WTC11 (cell line): ENCODE results near the gene WDSUB1. TPM values are rescaled to one million over a fixed set of nuclear protein-coding genes. Genes with fewer than 3 reads are reported as not detected.

Source experiments
- ATAC-seq: fragments of 200-7000 bp; cut with Tn5 transposase; 2 replicates; pipeline ENCODE4 v1.10.0; 2021; ENCODE audit warnings: mild to moderate bottlenecking, moderate library complexity
- CTCF ChIA-PET: fragments of 300-600 bp; sonication (Branson Sonifier 250); formaldehyde crosslinking; loops from one replicate; lab custom pipeline; 2021; ENCODE audit warnings: antibody characterized with exemption; lab: Charles Lee
- POLR2A ChIA-PET: fragments of 350-600 bp; sonication (Branson Sonifier 250); formaldehyde crosslinking; loops from one replicate; lab custom pipeline; 2021; ENCODE audit warnings: antibody characterized with exemption; lab: Charles Lee
- DNase-seq: peaks from one replicate; pipeline ENCODE4 v3.0.0; 2021; ENCODE audit warnings: low spot score
- H3K27ac Mint-ChIP-seq: 2 replicates; pipeline ENCODE4 v1.8.0; 2021; ENCODE audit warnings: mixed read lengths
- H3K27me3 Mint-ChIP-seq: 2 replicates; pipeline ENCODE4 v1.8.0; 2021; ENCODE audit warnings: low read depth, mild to moderate bottlenecking, moderate library complexity, mixed read lengths
- H3K36me3 Mint-ChIP-seq: 2 replicates; pipeline ENCODE4 v1.8.0; 2021; ENCODE audit warnings: mixed read lengths
- H3K4me1 Mint-ChIP-seq: 2 replicates; pipeline ENCODE4 v1.8.0; 2022; ENCODE audit warnings: mixed read lengths
- H3K4me3 Mint-ChIP-seq: 2 replicates; pipeline ENCODE4 v1.8.0; 2021; ENCODE audit warnings: mild to moderate bottlenecking, moderate library complexity, mixed read lengths
- H3K9me3 Mint-ChIP-seq: 2 replicates; pipeline ENCODE4 v1.8.0; 2021; ENCODE audit warnings: mixed read lengths
- AR ChIP-seq: fragments of 250-450 bp; sonication (Bioruptor Pico); IDR thresholded peaks from 2 replicates; pipeline ENCODE4 v1.9.0; 2021; ENCODE audit warnings: mild to moderate bottlenecking
- ARID4B ChIP-seq: sonication (generic); formaldehyde crosslinking; IDR thresholded peaks from 2 replicates; pipeline ENCODE4 v1.8.0; 2023; ENCODE audit warnings: missing genetic modification reagents, mild to moderate bottlenecking, borderline replicate concordance
- CBFB ChIP-seq: sonication (generic); formaldehyde crosslinking; IDR thresholded peaks from 2 replicates; pipeline ENCODE4 v1.8.1; 2022; ENCODE audit warnings: mild to moderate bottlenecking, low read depth, missing genetic modification reagents
- CREM ChIP-seq: sonication (generic); formaldehyde crosslinking; IDR thresholded peaks from 2 replicates; pipeline ENCODE4 v1.8.1; 2022; ENCODE audit warnings: mild to moderate bottlenecking, missing genetic modification reagents, moderate library complexity
- E2F4 ChIP-seq: sonication (generic); formaldehyde crosslinking; IDR thresholded peaks from 2 replicates; pipeline ENCODE4 v1.8.1; 2022; ENCODE audit warnings: low read depth, mild to moderate bottlenecking, moderate library complexity, missing genetic modification reagents, borderline replicate concordance
- FOXK1 ChIP-seq: sonication (generic); formaldehyde crosslinking; IDR thresholded peaks from 2 replicates; pipeline ENCODE4 v1.8.0; 2022; ENCODE audit warnings: mild to moderate bottlenecking, moderate library complexity, missing genetic modification reagents
- HMGA2 ChIP-seq: fragments of 250-450 bp; sonication (Bioruptor Pico); IDR thresholded peaks from 2 replicates; pipeline ENCODE4 v1.4.0; 2021; ENCODE audit warnings: mild to moderate bottlenecking, moderate library complexity
- NFATC4 ChIP-seq: fragments of 250-450 bp; sonication (Bioruptor Pico); IDR thresholded peaks from 2 replicates; pipeline ENCODE4 v1.9.0; 2021; ENCODE audit warnings: mild to moderate bottlenecking
- NFE2L1 ChIP-seq: sonication (generic); formaldehyde crosslinking; IDR thresholded peaks from 2 replicates; pipeline ENCODE4 v1.8.1; 2023; ENCODE audit warnings: missing genetic modification reagents
- NR1H2 ChIP-seq: sonication (generic); formaldehyde crosslinking; IDR thresholded peaks from 2 replicates; pipeline ENCODE4 v1.9.0; 2021; ENCODE audit warnings: mild to moderate bottlenecking, moderate library complexity, missing genetic modification reagents
- RELA ChIP-seq: sonication (generic); formaldehyde crosslinking; IDR thresholded peaks from 2 replicates; pipeline ENCODE4 v1.8.1; 2022; ENCODE audit warnings: missing genetic modification reagents, mild to moderate bottlenecking, borderline replicate concordance
- USF1 ChIP-seq: sonication (generic); formaldehyde crosslinking; IDR thresholded peaks from 2 replicates; pipeline ENCODE4 v1.8.0; 2022; ENCODE audit warnings: mild to moderate bottlenecking, missing genetic modification reagents
- USF2 ChIP-seq: sonication (generic); formaldehyde crosslinking; IDR thresholded peaks from 2 replicates; pipeline ENCODE4 v1.8.1; 2023; ENCODE audit warnings: mild to moderate bottlenecking, missing genetic modification reagents, moderate library complexity
- ZBTB21 ChIP-seq: sonication (generic); formaldehyde crosslinking; IDR thresholded peaks from 2 replicates; pipeline ENCODE4 v1.8.1; 2023; ENCODE audit warnings: mild to moderate bottlenecking, missing genetic modification reagents, borderline replicate concordance
- ZNF219 ChIP-seq: sonication (generic); formaldehyde crosslinking; IDR thresholded peaks from 2 replicates; pipeline ENCODE4 v1.8.0; 2023; ENCODE audit warnings: missing genetic modification reagents, mild to moderate bottlenecking, borderline replicate concordance
- ZNF396 ChIP-seq: fragments of 250-450 bp; sonication (Bioruptor Pico); IDR thresholded peaks from 2 replicates; pipeline ENCODE4 v1.8.0; 2021; ENCODE audit warnings: mild to moderate bottlenecking, moderate library complexity, borderline replicate concordance
- ZNF671 ChIP-seq: fragments of 250-450 bp; sonication (Bioruptor Pico); IDR thresholded peaks from 2 replicates; pipeline ENCODE4 v1.8.0; 2021; ENCODE audit warnings: mild to moderate bottlenecking
- total RNA-seq: library from RNA; stranded (reverse); gene quantifications from 3 replicates; pipeline ENCODE4 v1.2.3, GENCODE V29; 2021

Gene WDSUB1
- total RNA-seq, 1 experiment from 2014 or later = 5.8 TPM

- TF ChIP-seq E2F4 (no peak), NFE2L1 (CRISPR knock-in tag) (no peak), HMGA2 (CRISPR knock-in tag) (no peak), ZBTB21 (no peak)
These were observed 19.9 kb downstream of the WDSUB1 start (continued) for GRCh38 chr2:159266554-159266953.

GRCh38 chr2:159265171-159265576, 21.3 kb downstream of the WDSUB1 start:
- Mint-ChIP-seq H3K36me3 (no peaks in the 10 kb centered on the region), H3K4me1 (peaks cover 8% of the 10 kb centered on the region), H3K4me3 (no peak overlapping the region), H3K9me3 (no peaks in the 10 kb centered on the region), H3K27ac (peak overlapping the region; percentile 82), H3K27me3 (no peaks in the 10 kb centered on the region)
- TF ChIP-seq ZNF396 (CRISPR knock-in tag) (no peak), USF1 (CRISPR knock-in tag) (no peak), NFATC4 (CRISPR knock-in tag) (no peak), CREM (CRISPR knock-in tag) (no peak), AR (CRISPR knock-in tag) (no peak), USF2 (CRISPR knock-in tag) (no peak), ZNF671 (CRISPR knock-in tag) (no peak), HMGA2 (CRISPR knock-in tag) (no peak), ZNF219 (no peak), ARID4B (CRISPR knock-in tag) (no peak), CBFB (no peak), NR1H2 (CRISPR knock-in tag) (no peak), RELA (CRISPR knock-in tag) (no peak), FOXK1 (CRISPR knock-in tag) (no peak)
- ATAC-seq (peak; percentile 52), DNase-seq (no peak)
- ChIA-PET POLR2A (interaction anchor here (0.6 to 0.7 kb wide), 2 partner anchors 10 to 1026 kb away, joined by 3 read pairs; no protein-coding TSS in a partner anchor), CTCF (no interaction called here)
